ENCODE measurements around the gene CLIP2.

- no peak for TF ChIP-seq POLR2A (IDR thresholded peaks at IDR 0.05)
- TF ChIP-seq CTCF (IDR thresholded peaks at IDR 0.05), result no peak
- no peak for TF ChIP-seq POLR2AphosphoS5 (IDR thresholded peaks at IDR 0.05)
These were observed 1.3 kb downstream of the CLIP2 start for GRCh38 chr7:74290553-74290950.

All from transverse colon (tissue), 4 donors.